HCT116 (cell line): ENCODE measurements around the gene SMCO1. TPM values are rescaled to one million over a fixed set of nuclear protein-coding genes. Genes with fewer than 3 reads are reported as not detected.

Experiments used
- ATAC-seq: fragments of 200-7000 bp; cut with Tn5 transposase; 2 replicates; pipeline ENCODE4 v1.9.1; 2020; ENCODE audit warnings: mild to moderate bottlenecking, moderate library complexity
- BruUV-seq: library from RNA; stranded (reverse); fragments of 400-500 nt; replicated peaks from 2 replicates; lab custom pipeline; 2021; lab: Mats Ljungman, UMichigan
- CTCF ChIA-PET: fragments of 300-600 bp; sonication (Branson Sonifier 250); formaldehyde crosslinking; loops from one replicate; lab custom pipeline; 2021; ENCODE audit warnings: antibody characterized with exemption; lab: Charles Lee
- POLR2A ChIA-PET: fragments of 300-600, 350-600 bp; sonication (Branson Sonifier 250); formaldehyde crosslinking; loops from one replicate; lab custom pipeline; 2021; ENCODE audit warnings: antibody characterized with exemption; lab: Charles Lee
- RAD21 ChIA-PET, 2 experiments: fragments of 300-600 bp; sonication (Branson Sonifier 250); formaldehyde crosslinking; loops; one replicate each; lab custom pipeline; 2023; ENCODE audit warnings: low total read pairs in 2 of 2; ENCODE audit not compliant: uncharacterized antibody in 2 of 2, unreplicated experiment in 2 of 2, low non-redundant PET in 1 of 2; lab: Charles Lee
- DNase-seq: peaks from one replicate; pipeline ENCODE4 v3.0.0-alpha.2; 2010; ENCODE audit warnings: low read depth, low spot score
- H2AFZ ChIP-seq: fragments of 200-600 bp; shearing (Covaris generic), sonication (generic); 2 replicates; pipeline ENCODE4 v1.6.1; 2017; ENCODE audit warnings: low read depth, mixed run types, mixed read lengths, antibody characterized with exemption, low read length; ENCODE audit not compliant: poor library complexity, severe bottlenecking
- H3K27ac ChIP-seq: 2 replicates; pipeline ENCODE4 v1.5.1; 2012; ENCODE audit warnings: low read depth, low read length
- H3K27me3 ChIP-seq: fragments of 200-600 bp; sonication (generic); 2 replicates; pipeline ENCODE4 v1.6.1; 2016; ENCODE audit warnings: mixed run types, low read length, mixed read lengths; ENCODE audit not compliant: insufficient read depth
- H3K36me3 ChIP-seq, 2 experiments: fragments of 200-500 bp in 1 of 2; fragments of 200-600 bp in 1 of 2; sonication (Bioruptor generic) in 1 of 2; sonication (generic) in 1 of 2; 2 replicates each; pipeline versions ENCODE4 v1.5.1 to v1.6.1; 2014 to 2016; ENCODE audit warnings: low read length in 2 of 2, inconsistent platforms in 1 of 2, mixed read lengths in 1 of 2, mixed run types in 1 of 2; ENCODE audit not compliant: insufficient read depth in 2 of 2, control insufficient read depth in 1 of 2
- H3K4me1 ChIP-seq, 2 experiments: fragments of 200-600 bp in 1 of 2; sonication (generic) in 1 of 2; 2 replicates each; pipeline versions ENCODE4 v1.5.1 to v1.6.1; 2012 to 2017; ENCODE audit warnings: low read length in 2 of 2, inconsistent platforms in 1 of 2, mild to moderate bottlenecking in 1 of 2, mixed read lengths in 1 of 2, mixed run types in 1 of 2, moderate library complexity in 1 of 2; ENCODE audit not compliant: insufficient read depth in 2 of 2, control insufficient read depth in 1 of 2
- H3K4me2 ChIP-seq: fragments of 200-600 bp; sonication (generic); 2 replicates; pipeline ENCODE4 v1.6.1; 2017; ENCODE audit warnings: mixed run types, low read length, mixed read lengths
- H3K4me3 ChIP-seq, 2 experiments: fragments of 200-600 bp in 1 of 2; sonication (generic) in 1 of 2; replicated peaks in 1 of 2; 2 replicates each; pipeline ENCODE4 v1.5.1; 2011 to 2016; ENCODE audit warnings: low read length in 2 of 2, control low read depth in 1 of 2, low read depth in 1 of 2, mild to moderate bottlenecking in 1 of 2, mixed read lengths in 1 of 2, mixed run types in 1 of 2
- H3K79me2 ChIP-seq: fragments of 200-600 bp; sonication (generic); 2 replicates; pipeline ENCODE4 v1.6.1; 2017; ENCODE audit warnings: mild to moderate bottlenecking, mixed run types, low read length, moderate library complexity, mixed read lengths; ENCODE audit not compliant: insufficient read depth
- H3K9ac ChIP-seq: fragments of 200-600 bp; sonication (generic); 2 replicates; pipeline ENCODE4 v1.6.1; 2016; ENCODE audit warnings: low read length, mixed read lengths
- H3K9me2 ChIP-seq: fragments of 200-600 bp; sonication (generic), shearing (Covaris generic); 2 replicates; pipeline ENCODE4 v1.6.1; 2017; ENCODE audit warnings: mixed run types, mild to moderate bottlenecking, moderate library complexity; ENCODE audit not compliant: insufficient read depth
- H3K9me3 ChIP-seq, 2 experiments: fragments of 200-500 bp in 1 of 2; fragments of 200-600 bp in 1 of 2; sonication (Bioruptor generic) in 1 of 2; sonication (generic) in 1 of 2; 2 replicates each; pipeline ENCODE4 v1.6.1; 2014 to 2017; ENCODE audit warnings: low read length in 2 of 2, mixed read lengths in 2 of 2, inconsistent platforms in 1 of 2, low read depth in 1 of 2, mild to moderate bottlenecking in 1 of 2, mixed run types in 1 of 2, moderate library complexity in 1 of 2; ENCODE audit not compliant: control insufficient read depth in 1 of 2, insufficient read depth in 1 of 2
- H4K20me1 ChIP-seq: fragments of 200-600 bp; sonication (generic), shearing (Covaris generic); 2 replicates; pipeline ENCODE4 v1.6.1; 2017; ENCODE audit warnings: mixed run types, mild to moderate bottlenecking, moderate library complexity; ENCODE audit not compliant: insufficient read depth
- ATF3 ChIP-seq: IDR thresholded peaks from 2 replicates; pipeline ENCODE4 v1.6.1; 2012
- CTCF ChIP-seq, 3 experiments: fragments of 200-600 bp in 1 of 3; sonication (generic) in 1 of 3; IDR thresholded peaks in 2 of 3; conservative IDR thresholded peaks in 1 of 3; 2 replicates each; pipeline ENCODE4 v1.5.1; 2012 to 2017; ENCODE audit warnings: low read depth in 2 of 3, low read length in 2 of 3, antibody characterized with exemption in 1 of 3, borderline replicate concordance in 1 of 3, control low read depth in 1 of 3, mild to moderate bottlenecking in 1 of 3, mixed read lengths in 1 of 3, mixed run types in 1 of 3, moderate library complexity in 1 of 3; ENCODE audit not compliant: insufficient read depth in 1 of 3
- ELF1 ChIP-seq: IDR thresholded peaks from 2 replicates; pipeline ENCODE4 v1.6.1; 2012; ENCODE audit warnings: low read depth, borderline replicate concordance
- EZH2phosphoT487 ChIP-seq: fragments of 200-600 bp; IDR thresholded peaks from 2 replicates; pipeline ENCODE4 v1.6.1; 2018; ENCODE audit warnings: antibody characterized with exemption, borderline replicate concordance
- FOSL1 ChIP-seq: IDR thresholded peaks from 2 replicates; pipeline ENCODE4 v1.6.1; 2012; ENCODE audit warnings: low read depth
- JUND ChIP-seq: IDR thresholded peaks from 2 replicates; pipeline ENCODE4 v1.6.1; 2012
- MAX ChIP-seq: IDR thresholded peaks from 2 replicates; pipeline ENCODE4 v1.6.1; 2012
- RAD21 ChIP-seq: IDR thresholded peaks from 2 replicates; pipeline ENCODE4 v1.6.1; 2012; ENCODE audit warnings: low read depth, mild to moderate bottlenecking
- ZBTB33 ChIP-seq: IDR thresholded peaks from 2 replicates; pipeline ENCODE4 v1.6.1; 2011; ENCODE audit warnings: mild to moderate bottlenecking, low read length, moderate library complexity; ENCODE audit not compliant: insufficient replicate concordance; ENCODE audit errors: extremely low read depth
- ZFX ChIP-seq: fragments of 450-650 bp; IDR thresholded peaks from 2 replicates; pipeline ENCODE4 v1.6.1; 2017
- ZNF274 ChIP-seq: fragments of 200-500 bp; sonication (Bioruptor generic); IDR thresholded peaks from 2 replicates; pipeline ENCODE4 v1.6.1; 2014; ENCODE audit warnings: mild to moderate bottlenecking, low read depth, low read length, inconsistent platforms
- intact Hi-C: fragments of 100-400 bp; cut with micrococcal nuclease; formaldehyde crosslinking; loops from 2 replicates; pipeline ENCODE4 v1.10.0; 2022
- total RNA-seq: library from RNA; stranded (reverse); gene quantifications from one replicate; pipeline ENCODE4 v1.2.1, GENCODE V29; 2021; ENCODE audit not compliant: unreplicated experiment

The SMCO1 gene
- total RNA-seq, 1 experiment from 2014 or later, result not detected

GRCh38 chr3:196489747-196490146 is 25.4 kb downstream of the SMCO1 start:
- Histone ChIP-seq H3K27ac (no peak overlapping the region), H3K9me3 (no peaks in the 10 kb centered on the region), H2AFZ (no peak overlapping the region), H3K9me2 (no peaks in the 10 kb centered on the region), H3K4me3 (no peak overlapping the region), H3K36me3 (peaks cover 9 to 21% of the 10 kb centered on the region in 2 experiments), H3K4me1 (no peaks in the 10 kb centered on the region), H4K20me1 (peaks cover 7% of the 10 kb centered on the region; the same call in 1 of the 2 replicates), H3K9ac (no peak overlapping the region), H3K79me2 (peaks cover 81% of the 10 kb centered on the region), H3K27me3 (no peaks in the 10 kb centered on the region), H3K4me2 (no peak overlapping the region)
- ATAC-seq, result no peak
- no peak for DNase-seq
- ChIA-PET CTCF (interaction anchor here (0.9 to 1.0 kb wide), 2 partner anchors 29 to 416 kb away, joined by 3 read pairs; no protein-coding TSS in a partner anchor), RAD21 (no interaction called here), POLR2A (no interaction called here)
- no TSS peak for BruUV-seq
- TF ChIP-seq FOSL1, result no peak
- no peak for TF ChIP-seq ELF1
- TF ChIP-seq RAD21, result no peak
- no peak for TF ChIP-seq ZNF274
- no peak for TF ChIP-seq JUND
- TF ChIP-seq CTCF (IDR thresholded peaks at IDR 0.05 in 2 of 3, conservative IDR thresholded peaks at IDR 0.05 in 1 of 3; ENCODE audit: borderline replicate concordance in 1 of 3, insufficient read depth in 1 of 3, low read depth in 2 of 3, low read length in 2 of 3), result no peak
- no peak for TF ChIP-seq MAX
- no peak for TF ChIP-seq ZFX
- TF ChIP-seq ZBTB33, result no peak
- no peak for TF ChIP-seq EZH2phosphoT487
- TF ChIP-seq ATF3, result no peak
- intact Hi-C loops, result no loop called here
